Suprapubic skin (tissue), 2 donors: ENCODE data around the gene CR2.

Source experiments
- EP300 ChIP-seq: sonication (generic); formaldehyde crosslinking; IDR thresholded peaks from one replicate; pipeline ENCODE4 v1.6.1; 2017; ENCODE audit warnings: antibody characterized with exemption
- POLR2A ChIP-seq, 2 donors: fragments of 450-650 bp; IDR thresholded peaks; one replicate each; pipeline ENCODE4 v1.6.1; 2017; ENCODE audit warnings: antibody characterized with exemption in 2 of 2, mild to moderate bottlenecking in 2 of 2, moderate library complexity in 2 of 2

DNA sequence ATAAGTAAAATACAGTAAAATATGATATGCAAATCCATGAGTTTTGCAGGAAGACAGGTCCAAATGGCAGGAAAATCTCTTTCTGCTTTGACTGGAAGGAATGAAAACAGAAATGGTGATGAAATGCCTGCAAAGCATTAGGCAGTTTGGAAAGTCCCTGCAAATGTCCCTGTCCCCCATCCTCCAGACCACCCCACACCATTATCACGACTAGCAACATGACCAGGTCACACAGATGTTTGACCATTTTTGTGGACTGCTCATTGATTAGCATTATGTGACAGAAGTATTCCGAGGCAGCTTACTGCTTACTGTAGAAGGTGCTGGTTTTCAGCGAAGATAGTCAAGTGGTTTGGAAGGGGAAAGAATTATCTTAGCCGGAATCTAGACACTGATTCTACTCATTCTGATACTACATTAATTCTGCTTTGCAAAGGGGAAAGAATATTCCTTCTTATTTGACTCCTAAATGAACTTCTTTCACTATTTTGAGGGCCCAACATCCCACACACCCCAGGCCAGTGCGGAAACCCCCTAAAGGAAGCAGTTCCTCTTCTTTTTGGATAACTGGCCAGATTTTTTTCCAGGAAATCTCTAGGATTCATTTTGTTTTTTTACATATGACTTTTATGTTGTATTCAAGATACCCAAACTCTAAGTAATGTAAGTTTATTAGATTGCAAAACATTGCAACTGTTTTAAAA, 9.5 kb upstream of the CR2 start:
- TF ChIP-seq POLR2A (IDR thresholded peaks at IDR 0.05), result no peak
- TF ChIP-seq EP300, result no peak
